Measurements from ENCODE around the gene GNB1L.

Gene GNB1L

GRCh38 chr22:19823191-19823901 lies 31.3 kb downstream of the GNB1L start:
- DNase-seq (ENCODE audit: low read depth in 2 of 2) = no peak

GRCh38 chr22:19822301-19823117 lies 32.2 kb downstream of the GNB1L start:
- no peak for DNase-seq (ENCODE audit: low read depth in 2 of 2)

DNA sequence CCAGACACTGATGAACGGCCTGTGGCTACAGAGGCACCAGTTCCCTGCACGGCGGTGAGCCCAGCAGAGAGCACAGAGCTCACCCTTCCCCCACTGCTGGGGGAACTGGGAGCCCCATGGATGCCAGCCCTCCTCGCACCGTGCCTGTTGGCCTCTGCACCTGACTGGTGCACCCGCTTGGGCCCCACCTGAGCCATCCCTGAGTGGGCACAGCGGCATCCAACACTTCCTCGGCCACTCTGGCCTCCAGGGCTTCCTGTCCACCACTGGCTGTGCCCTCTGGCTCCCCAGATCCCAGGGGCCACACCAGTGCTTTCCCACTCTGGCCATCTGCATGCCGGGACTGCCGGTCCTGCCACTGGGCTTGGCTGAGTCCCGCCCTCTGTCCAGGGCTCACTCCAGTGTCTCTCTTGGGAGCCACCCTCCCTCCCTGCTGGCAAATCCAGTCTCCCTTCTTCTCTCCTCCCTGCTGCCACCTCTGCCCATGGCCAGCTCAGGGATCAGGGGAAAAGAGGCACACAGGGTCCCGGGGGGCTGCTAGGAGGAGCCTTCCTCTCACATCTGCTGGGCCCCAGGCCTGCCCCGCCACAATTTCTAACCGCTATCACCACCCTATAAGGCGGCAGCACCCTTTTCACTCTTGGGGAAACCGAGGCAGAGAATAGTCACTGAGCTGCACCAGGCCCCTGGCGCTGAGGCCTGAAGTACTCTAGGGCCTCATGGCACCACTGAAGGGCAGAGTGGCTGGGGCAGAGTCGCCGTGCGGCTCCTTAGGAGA lies 33.0 kb downstream of the GNB1L start:
- no peak for DNase-seq (ENCODE audit: low read depth in 2 of 2)

GRCh38 chr22:19820880-19821522 lies 33.7 kb downstream of the GNB1L start:
- no peak for DNase-seq (ENCODE audit: low read depth in 2 of 2)

DNA sequence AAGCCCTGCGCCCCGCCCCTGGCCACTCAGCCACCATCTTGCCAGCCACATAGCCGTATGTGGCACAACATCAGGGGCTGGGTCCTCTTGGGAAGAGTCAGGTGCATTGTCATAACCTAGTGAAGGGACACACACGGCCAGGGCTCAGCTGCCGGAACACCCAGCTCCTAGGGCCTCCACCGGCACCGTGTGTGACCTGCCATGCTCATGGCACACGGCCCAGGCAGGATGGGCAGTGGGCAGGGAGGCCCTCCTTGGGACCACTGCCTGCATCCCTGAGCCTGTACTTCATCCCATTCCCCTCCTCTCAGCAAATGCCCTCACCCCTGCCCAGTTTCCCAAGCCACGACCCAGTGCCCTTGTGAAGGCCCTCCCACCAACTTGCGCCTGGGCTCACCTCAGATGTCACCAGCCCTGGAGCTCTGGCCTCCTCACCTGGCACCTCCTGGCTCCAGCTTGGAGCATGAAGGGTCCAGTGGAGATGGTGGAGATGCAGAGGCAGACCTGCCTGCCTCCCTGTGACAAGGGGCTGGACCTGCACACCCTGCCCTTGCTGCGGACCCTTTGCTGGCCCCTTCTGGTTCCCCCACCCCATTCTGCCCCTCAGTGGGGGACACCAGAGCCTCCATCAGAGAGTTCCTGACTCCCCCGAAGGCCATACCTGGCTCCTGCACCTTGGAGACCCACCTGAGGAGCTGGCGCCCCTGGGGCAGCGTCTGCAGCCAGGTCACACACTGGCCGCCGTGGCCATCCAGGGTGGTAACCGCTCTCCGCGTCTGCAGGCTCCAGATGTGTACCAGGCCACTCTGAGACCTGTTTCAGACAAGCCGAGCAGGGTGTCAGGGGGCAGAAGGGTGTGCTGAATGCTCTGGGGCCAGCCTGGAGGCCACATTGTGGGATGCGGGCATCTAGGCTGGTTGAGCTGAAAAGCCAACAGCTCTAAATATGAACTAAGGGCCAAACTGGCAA lies 34.5 kb downstream of the GNB1L start:
- DNase-seq (ENCODE audit: low read depth in 2 of 2) = no peak

GRCh38 chr22:19819208-19819910 lies 35.3 kb downstream of the GNB1L start:
- DNase-seq (ENCODE audit: low read depth in 2 of 2) = no peak

DNA sequence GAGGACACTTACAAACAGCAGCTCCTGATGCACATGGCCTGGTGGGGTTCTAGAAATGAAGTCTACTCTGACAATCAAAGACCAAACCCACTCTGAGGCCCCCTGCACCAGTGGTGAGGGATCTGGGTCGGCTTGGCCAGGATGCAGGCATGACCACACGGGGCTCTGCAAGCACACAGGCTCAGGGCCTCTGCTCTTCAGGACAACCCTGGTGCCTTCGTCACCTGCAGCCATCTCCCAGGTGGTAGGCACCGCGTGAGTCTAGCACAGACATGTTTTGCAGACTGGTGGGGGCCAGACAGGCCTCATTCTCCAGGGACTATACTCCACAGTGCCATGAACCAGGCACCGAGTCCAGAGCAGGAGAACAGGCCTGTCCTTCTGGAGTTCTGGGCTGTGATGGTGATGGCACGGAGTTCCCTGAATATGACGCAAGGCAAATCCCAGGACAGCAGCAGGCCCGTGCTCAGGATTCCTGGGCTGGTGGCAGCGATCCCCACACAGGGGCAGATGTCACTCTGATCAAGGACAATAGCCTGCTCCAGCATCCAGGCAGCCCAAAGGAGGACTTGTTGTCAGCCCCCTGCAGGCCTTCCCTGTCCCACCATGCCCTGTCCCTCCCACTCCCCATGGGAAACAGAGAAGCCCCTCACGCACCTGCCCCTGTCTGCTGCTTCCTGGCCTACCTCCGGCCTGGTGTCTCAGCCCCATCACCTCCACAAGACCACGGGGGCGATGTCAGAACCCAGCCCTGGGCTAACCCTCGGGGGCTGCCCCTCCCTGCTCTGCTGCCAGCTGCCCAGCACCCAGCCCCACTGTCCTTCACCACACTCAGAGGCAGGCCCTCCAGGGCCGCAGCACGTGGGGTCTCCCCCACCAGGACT lies 36.1 kb downstream of the GNB1L start:
- DNase-seq (ENCODE audit: low read depth in 2 of 2) = no peak

DNA sequence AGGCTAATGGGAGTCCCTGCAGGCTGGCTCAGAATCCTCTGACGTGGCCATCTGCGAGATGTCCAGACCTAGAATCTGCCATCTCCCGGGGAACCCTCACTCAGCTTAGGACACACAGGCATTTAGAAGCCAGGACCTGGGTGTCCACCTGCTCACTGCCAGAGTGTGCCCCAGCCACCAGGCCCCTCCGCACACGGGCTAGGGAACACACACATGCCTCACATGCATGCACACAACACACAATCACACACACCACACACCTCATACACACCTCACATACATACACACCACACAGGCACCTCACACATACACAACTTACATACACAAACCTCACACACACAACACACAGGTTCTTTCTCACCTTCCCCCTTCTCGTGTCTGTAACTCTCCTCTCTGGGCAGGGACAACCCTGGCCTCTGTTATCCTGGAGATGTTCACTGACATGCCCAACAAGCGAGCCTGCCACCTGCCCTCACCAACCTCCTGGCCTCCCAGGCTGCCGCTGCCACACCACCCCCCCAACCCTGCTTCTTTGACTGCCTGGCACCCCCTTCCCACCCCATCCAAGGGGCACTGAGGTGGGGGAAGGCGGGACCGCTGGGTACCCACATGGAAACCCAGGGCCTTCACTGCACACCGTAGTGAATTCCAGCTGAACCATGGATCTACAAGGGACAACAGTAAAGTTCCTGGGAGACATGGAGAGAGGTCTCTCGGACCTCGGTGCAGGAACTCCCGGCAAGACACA lies 38.1 kb downstream of the GNB1L start:
- no peak for DNase-seq (ENCODE audit: low read depth in 2 of 2)

DNA sequence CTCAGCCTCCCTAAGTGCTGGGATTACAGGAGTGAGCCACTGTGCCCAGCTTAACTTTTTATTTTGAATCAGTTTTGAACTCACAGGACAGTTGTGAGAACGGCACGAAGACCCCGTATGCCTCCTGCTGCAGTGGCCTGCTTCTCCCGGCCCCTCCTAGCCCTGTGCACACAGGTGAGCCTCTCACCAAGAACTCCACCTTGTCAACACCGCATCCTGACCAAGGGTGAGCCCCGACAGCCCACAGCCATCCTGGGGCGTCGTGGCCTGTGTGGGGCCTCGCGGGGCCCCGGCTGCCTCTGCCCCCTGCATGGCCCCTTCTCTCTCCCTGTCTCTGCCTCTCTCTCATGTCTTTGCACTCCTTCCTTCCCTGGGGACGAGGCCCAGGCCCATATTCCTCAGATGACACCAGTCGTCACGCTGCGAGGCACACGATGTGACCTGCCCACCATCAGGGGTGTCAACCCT lies 38.8 kb downstream of the GNB1L start:
- DNase-seq (ENCODE audit: low read depth in 2 of 2) = no peak

DNA sequence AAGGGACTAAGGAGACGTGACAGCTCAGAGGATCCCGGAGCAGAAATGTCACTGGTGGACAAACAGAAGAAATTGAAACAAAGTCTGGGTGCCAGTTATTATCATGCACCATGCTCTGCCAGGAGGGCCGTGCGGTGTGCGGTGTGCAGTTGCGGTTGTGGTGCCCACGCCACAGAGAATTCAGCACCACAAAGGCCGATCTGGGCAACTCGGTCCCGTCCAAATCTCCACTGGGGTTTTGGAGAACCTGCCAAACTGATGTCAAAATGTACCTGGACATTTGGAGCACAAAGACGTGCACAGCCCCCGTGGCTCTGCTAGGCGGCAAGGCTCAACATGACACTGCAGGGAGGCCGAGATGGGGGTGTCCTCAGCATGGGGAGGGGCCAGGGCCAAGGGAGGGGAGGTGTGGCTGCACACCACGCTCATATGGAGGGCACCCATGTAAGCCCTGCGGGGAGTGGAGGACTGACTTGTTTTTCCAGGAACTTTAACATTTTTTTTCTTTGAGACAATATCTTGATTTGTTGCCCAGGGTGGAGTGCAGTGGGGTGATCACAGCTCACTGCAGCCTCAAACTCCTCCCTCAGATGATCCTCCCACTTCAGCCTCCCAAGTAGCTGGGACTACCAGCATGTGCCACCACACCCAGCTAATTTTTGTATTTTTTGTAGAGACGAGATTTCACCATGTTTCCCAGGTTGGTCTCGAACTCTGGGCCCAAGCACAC lies 39.4 kb downstream of the GNB1L start:
- no peak for DNase-seq (ENCODE audit: low read depth in 2 of 2)

GRCh38 chr22:19814428-19814827 lies 40.2 kb downstream of the GNB1L start:
- DNase-seq (ENCODE audit: low read depth in 2 of 2) = no peak

DNA sequence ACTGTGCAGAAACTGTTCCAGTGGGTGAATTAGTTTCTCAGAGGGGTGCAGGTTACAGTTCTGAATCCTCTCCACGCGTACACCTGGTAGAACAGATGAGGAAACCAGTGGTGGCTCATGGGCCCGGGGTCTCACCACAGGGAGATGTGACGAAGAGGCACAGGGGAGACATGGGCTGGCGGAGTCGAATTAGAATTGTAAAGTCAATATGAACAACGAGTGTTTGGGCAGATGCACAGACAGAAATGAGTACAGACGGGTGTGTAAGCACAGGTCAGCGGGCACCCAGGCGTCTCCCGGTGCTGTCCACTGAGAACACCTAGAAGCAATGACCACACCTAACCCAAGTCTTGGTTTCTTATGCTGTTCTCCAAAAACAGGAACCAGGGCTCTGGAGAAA lies 41.8 kb downstream of the GNB1L start:
- no peak for DNase-seq (ENCODE audit: low read depth in 2 of 2)

GRCh38 chr22:19811811-19812771 lies 42.6 kb downstream of the GNB1L start:
- no peak for DNase-seq (ENCODE audit: low read depth in 2 of 2)

- DNase-seq (ENCODE audit: low read depth in 2 of 2) = no peak
Measured at GRCh38 chr22:19811211-19811621, 43.5 kb downstream of the GNB1L start.

DNA sequence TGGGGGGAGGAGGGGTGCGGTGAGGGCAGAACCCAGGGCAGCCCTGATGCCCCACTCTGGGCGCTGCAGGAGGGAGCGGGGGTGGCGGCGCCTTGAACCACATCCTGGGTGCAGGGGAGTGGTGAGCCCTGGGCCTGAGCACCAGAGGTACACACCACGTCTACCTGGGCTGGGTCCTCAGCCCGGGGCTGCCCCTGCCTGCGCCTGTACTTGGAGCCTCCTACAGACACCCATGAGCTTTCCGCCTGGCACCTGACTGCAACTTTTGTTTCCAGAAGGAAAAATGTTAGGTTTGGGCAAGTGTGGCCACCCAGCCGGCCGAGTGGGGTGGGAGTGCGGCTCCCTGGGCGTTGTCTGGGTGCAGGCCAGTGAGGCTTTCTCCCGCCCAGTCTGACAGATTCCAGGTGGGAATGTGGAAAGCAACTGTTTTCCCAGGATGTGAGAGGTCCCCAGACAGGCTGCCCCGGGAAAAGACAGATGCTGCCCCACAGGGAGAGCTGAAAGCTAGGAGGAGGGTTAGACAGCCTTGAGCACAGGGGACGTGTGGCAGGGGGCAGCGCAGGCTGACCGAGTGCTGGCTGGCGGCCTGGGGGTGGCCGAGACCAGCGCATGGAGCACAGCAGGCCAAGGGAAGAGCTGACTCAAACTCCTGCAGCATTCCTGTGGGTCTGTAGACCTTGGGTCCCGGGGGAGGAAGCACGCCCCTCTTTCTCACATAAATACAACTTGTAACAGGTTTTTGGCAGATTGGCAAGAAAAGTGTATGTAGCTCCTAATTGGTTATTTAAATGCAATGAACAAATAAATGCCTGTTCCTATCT lies 44.1 kb downstream of the GNB1L start:
- no peak for DNase-seq (ENCODE audit: low read depth in 2 of 2)

- DNase-seq (ENCODE audit: low read depth in 2 of 2) = no peak
Measured at GRCh38 chr22:19809741-19810140, 44.9 kb downstream of the GNB1L start.

Data from activated CD4-positive, alpha-beta T cell treated with anti-CD3 and anti-CD28 coated beads for 24 hours (primary cell).